T-helper 2 cell (primary cell): ENCODE measurements around the gene LRRIQ1.
A peak's percentile ranks its signal among the peaks of the same experiment; 100 is the strongest.
"Not testable (repeated sequence)": the region's sequence is repeated elsewhere in the genome, so short reads cannot be mapped to it uniquely, and the experiment has no call there.

Experiments used
- DNase-seq, 5 experiments: peaks; one replicate each; pipeline versions ENCODE4 v3.0.0 to v3.0.0-alpha.2; 2012 to 2022

The LRRIQ1 gene

GRCh38 chr12:85190728-85191127 is 154.6 kb downstream of the LRRIQ1 start:
- no peak for DNase-seq

GRCh38 chr12:85203809-85204208 is 167.7 kb downstream of the LRRIQ1 start:
- not testable (repeated sequence) for DNase-seq

- DNase-seq: no peak
Observed at GRCh38 chr12:85206543-85206942, 170.4 kb downstream of the LRRIQ1 start.

- not testable (repeated sequence) for DNase-seq
Observed at GRCh38 chr12:85224339-85224738, 188.2 kb downstream of the LRRIQ1 start.

- DNase-seq: no peak
Observed at GRCh38 chr12:85225501-85225900, 189.3 kb downstream of the LRRIQ1 start.

- DNase-seq: no peak
Observed at GRCh38 chr12:85237327-85237726, 201.2 kb downstream of the LRRIQ1 start.

- DNase-seq: no peak
Observed at GRCh38 chr12:85244561-85244960, 208.4 kb downstream of the LRRIQ1 start.

GRCh38 chr12:85253853-85254252 is 217.7 kb downstream of the LRRIQ1 start:
- DNase-seq: no peak

GRCh38 chr12:85257671-85258070 is 221.5 kb downstream of the LRRIQ1 start:
- no peak for DNase-seq

GRCh38 chr12:85260447-85260846 is 224.3 kb downstream of the LRRIQ1 start:
- no peak for DNase-seq

- DNase-seq: no peak
Observed at GRCh38 chr12:85260896-85261295, 224.7 kb downstream of the LRRIQ1 start.

- DNase-seq: no peak
Observed at GRCh38 chr12:85266356-85266755, 230.2 kb downstream of the LRRIQ1 start.

- no peak for DNase-seq
Observed at GRCh38 chr12:85273381-85274314, 237.5 kb downstream of the LRRIQ1 start.

- no peak for DNase-seq
Observed at GRCh38 chr12:85274315-85274651, 238.1 kb downstream of the LRRIQ1 start.

- no peak for DNase-seq
Observed at GRCh38 chr12:85275374-85275773, 239.2 kb downstream of the LRRIQ1 start.

GRCh38 chr12:85277191-85277590 is 241.0 kb downstream of the LRRIQ1 start:
- no peak for DNase-seq

GRCh38 chr12:85277900-85278597 is 241.9 kb downstream of the LRRIQ1 start:
- no peak for DNase-seq

GRCh38 chr12:85278598-85279448 is 242.7 kb downstream of the LRRIQ1 start:
- no peak for DNase-seq

- DNase-seq: no peak
Observed at GRCh38 chr12:85279449-85280164, 243.5 kb downstream of the LRRIQ1 start.

GRCh38 chr12:85280165-85280983 is 244.2 kb downstream of the LRRIQ1 start, which contains the start of gene ALX1:
Gene ALX1 (plus strand): TSS chr12:85280220. CDS start chr12:85280262, 42 bp downstream.
- peak in 1 of 5 experiments; percentile 10 for DNase-seq

GRCh38 chr12:85280984-85281630 is 245.0 kb downstream of the LRRIQ1 start:
- no peak for DNase-seq
